GM19463 (cell line): ENCODE results near the gene CEMIP2.
A peak's percentile ranks its signal among the peaks of the same experiment; 100 is the strongest.
"Not testable (repeated sequence)": the region's sequence is repeated elsewhere in the genome, so short reads cannot be mapped to it uniquely, and the experiment has no call there.

Experiments
- ATAC-seq: cut with Tn5 transposase; IDR thresholded peaks from one replicate; pipeline ENCODE4 v1.9.1; 2021; ENCODE audit warnings: mild to moderate bottlenecking, moderate library complexity; ENCODE audit not compliant: unreplicated experiment

CEMIP2 gene

DNA sequence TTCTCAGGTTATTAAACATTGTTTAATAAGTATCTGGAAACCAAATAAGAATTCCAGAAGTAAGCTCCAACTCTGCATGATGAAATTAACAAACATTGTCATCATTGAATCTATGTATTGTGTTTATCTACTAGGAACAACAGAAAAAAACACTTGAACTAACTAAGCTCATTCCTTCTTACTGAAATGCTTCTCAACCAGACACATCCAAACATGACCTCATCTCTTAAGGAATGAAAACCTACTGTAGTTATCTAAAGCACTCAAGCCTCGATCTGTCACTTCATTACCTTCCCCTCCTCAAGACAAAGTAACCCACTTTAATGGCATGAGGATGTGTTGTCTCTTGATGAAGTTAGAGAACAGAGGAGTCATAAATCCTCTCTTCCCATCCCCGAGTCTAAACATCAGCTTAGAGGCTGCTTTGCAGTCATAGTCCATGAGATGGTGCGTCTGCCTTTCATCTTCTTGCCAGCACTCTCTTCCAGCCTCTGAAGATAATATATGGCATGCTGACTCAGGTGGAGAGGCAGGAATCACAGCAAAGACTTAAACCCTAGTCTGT lies 86.5 kb downstream of the CEMIP2 start:
- ATAC-seq = no peak

DNA sequence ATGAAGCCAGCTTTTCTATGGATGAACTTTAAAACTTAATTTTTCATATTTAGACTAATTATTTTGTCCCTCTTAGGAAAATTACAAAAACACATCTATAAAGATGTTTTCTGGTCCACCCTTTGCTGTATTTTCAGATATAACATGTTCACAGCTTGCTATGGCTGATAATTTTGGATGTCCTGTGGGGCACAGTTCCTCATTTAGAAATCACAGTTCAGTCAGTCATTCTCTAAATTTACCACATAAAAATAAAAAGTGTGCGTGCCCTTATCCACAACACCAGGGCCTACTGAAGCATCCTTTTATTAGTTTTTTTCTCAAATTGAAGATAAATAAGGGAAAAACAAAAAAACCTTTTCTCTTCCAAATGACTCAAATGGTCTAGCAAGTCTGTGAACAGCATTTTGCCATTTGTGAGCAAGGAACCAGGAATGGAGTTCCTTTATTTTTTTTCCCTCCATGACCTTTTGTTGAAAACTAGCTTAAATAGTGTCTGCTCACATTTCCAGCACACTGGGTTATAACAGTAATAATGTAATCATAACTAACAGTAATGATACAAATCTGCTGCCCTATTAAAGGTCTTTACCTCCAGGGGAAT lies 87.1 kb downstream of the CEMIP2 start:
- no peak for ATAC-seq

DNA sequence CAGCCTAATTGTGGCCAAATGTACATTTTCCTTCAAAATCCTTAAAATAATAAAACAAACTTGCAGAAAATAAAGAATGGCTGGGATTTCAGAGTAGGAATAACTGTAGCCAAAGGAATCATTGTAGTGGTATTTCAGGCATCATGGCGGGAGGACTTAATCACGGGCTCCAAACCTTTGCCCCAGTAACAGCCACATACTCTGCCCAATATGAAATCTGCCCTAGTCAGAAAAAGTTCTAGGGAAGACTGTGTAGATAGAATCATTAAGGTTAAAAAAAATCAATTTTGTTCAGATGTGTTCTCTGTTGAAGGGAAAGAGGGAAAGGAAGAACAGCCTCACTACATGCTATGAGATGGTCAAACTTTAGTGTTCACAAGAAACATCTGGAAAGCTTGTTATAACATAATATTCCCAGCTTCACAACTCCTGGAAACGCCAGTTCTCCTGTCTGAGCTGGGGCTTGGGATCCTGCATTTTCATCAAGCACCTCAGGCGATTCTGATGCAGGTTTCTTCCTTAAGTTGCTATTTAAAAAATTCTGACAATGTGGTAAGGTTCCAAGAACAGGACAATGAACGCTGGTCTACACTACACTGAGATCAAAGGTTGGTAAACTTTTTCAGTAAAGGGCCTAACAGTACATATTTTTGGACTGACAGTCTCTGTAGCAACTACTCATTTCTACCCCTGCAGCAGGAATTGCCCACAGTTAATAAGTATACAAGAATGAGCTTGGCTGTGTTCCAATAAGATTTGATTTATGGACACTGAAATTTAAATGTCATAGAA lies 87.9 kb downstream of the CEMIP2 start:
- ATAC-seq = peak; percentile 59

DNA sequence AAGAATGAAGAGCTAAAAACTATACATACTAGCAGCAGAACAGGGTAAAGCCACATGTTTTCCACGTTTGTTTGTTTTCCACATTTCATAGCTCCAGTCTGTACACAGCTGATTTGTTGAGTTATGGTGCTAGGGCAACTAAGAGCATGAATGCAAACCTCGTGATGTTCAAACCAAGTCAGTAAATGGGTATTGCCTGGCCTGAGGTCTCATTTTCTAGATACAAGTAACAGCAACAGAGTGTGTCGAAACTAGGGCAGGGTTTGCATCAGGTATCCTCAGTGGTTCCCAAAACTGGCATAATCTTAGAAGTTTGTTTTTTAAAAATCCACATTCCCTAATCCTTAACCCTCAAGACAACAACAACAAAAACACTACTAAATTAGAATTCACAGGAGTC lies 89.3 kb downstream of the CEMIP2 start:
- no peak for ATAC-seq

DNA sequence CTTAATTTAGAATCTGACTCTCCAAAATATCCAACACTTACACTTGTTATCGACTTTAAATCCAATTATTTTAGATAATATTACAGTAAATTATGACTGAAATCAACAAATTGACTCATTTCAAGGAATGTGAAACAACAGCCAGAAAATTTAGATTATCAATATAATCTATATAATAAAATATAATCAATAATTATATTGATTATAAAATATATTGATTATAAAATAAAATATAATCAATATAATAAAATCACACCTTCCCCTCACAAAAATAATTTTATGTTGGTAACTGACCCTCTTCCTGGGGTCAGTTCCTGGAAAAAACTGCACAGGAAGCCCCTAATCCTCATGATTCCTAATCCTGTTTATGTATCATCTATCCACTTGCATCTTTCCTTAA lies 91.1 kb downstream of the CEMIP2 start:
- no peak for ATAC-seq

DNA sequence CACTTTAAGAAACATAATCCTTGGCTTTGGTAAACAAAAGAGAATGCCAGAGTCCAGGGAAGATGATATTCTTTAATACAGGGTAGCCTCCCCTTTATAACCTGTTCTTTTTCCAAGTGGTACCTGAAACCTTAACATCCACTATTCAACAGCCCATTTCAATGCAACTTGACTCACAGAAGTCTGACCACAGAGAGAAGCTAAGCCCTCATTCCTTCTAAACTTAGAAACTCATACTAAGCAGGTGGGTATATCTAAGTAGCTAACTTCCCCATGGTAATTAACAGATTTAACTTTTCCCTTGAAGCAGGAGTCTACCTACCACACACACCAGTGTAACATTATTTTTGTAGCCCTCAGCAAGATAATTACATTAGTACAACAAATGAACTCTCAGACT lies 91.9 kb downstream of the CEMIP2 start:
- ATAC-seq = peak; percentile 51

DNA sequence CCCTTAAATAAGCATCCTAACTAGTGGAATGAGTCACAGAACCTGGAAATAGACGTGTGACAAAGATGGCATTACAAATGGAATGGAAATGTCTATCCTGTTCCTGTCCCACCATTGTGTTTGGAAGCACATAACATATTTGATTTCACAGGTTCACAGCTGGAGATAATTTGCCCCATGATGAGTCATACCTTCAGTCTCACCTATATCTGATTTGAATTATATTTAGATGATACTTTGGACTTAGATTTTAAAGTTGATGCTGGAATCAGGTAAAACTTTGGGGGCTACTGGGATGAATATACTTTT lies 92.5 kb downstream of the CEMIP2 start:
- no peak for ATAC-seq

DNA sequence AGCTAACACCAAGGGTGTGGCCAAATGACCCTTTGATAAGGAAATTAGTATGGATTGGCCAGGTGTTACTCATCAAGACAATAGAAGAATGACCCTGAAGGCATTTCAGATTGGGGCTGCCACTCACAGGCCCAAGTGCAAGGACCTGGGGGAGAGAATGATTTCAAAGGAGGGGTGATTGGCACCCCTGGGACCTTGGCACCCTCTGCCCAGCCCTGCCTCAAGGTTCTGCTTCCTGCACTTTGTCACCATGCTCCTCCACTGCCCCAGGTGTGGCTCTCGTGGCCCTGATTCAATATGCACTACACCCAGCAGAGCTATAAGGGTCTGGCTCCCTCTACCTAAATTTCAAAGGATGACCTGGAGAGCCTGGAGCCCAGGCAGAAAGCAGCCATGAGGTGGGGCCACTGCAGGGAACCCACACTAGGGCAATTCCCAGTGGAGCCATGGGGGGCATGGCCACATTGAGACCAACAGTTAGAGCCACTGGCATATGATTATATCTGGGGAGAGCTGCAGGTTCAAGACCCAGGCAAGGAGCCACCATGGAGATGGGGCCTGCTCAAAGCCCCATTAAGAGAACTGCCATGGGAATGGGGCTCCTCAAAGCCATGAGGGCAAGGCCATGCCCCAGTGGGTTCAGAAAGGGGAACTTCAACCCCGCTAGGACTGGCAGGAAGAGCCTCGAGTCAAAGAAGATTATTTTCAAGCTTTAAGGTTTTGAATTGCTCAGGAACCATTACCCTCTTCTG lies 93.0 kb downstream of the CEMIP2 start:
- no peak for ATAC-seq

DNA sequence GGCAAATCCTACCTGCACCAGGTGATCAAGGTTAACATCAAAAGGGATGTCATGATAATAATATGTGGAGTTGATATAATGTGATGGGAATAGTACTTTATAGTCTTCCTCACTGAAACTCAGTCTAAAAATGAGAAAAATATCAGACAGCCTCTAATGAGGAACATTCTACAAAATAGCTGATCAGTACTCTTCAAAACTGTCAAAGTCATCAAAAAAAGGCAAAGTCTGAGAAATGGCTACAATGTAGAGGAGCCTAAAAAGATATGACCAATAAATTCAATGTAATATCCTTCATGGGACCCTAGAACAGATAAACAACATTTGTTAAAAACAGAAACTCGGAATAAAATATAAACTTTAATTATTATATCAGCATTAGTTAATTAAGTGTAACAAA lies 95.7 kb downstream of the CEMIP2 start:
- ATAC-seq = no peak

DNA sequence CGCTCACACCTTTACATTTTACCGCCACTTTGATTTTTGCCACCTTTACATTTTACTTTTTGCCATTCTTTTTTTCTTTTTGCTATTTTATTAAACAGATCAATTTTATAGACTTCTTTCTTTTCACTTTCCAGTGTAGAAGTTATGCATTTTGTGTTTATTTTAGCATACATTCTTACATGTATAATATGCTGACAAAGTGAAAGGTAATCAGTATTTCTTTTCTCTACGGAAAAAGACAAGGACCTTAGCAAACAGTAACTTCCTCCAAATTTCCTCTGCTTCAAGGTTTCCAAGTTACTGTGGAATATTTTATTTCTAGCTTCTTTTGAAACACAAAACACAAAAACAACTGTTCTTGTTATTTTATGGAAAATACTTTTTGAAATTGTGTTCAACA lies 97.0 kb downstream of the CEMIP2 start:
- no peak for ATAC-seq

DNA sequence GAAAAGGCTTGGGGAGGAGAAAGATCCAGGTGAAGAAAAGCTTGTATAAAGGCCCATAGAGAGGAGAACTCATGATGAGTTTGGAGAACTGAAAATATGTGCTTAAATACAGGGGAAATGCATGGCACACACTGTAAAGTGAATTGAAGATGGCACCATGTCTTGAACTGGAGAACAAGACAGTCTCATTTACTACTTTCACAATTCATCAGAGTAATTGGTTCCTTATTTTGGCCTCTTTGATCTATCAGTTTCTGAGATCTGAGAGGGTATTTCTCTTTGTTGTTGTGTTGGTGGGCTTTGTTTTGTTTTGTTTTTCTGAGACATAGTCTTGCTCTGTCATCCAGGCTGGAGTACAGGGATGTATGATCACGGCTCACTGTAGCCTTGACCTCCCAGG lies 98.2 kb downstream of the CEMIP2 start:
- peak; percentile 72 for ATAC-seq

DNA sequence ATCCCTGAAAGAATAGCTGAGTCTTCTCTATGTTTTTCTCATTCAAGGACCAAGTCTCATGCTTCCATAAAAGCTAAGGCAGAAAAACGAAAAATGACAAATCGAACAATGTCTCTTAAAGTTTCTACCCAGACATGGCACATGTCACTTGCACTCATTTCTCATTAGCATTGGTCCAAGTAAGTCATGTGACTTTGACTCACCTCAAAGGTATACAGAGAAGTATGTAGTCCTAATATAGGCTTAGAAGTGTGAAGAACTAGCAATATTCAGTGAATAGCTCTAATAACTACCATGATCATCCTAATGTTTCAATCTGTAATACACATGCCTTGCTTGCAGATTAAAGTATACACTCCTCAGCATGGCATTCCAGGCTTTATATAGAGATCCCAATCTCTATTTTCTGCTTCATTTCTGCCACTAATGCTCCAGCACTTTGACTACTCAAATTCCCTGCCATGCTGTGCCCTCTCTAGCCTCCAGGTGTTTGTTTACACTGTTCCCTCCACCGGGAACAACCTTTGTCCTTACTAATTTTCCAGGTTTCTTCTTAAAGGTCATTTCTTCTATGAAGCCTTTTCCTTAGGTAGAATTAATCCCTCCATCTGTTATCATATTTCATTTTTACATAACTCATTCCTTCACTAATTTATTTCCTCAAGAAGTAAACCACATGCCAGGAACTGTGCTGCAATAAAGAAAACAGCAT lies 98.9 kb downstream of the CEMIP2 start:
- no peak for ATAC-seq

DNA sequence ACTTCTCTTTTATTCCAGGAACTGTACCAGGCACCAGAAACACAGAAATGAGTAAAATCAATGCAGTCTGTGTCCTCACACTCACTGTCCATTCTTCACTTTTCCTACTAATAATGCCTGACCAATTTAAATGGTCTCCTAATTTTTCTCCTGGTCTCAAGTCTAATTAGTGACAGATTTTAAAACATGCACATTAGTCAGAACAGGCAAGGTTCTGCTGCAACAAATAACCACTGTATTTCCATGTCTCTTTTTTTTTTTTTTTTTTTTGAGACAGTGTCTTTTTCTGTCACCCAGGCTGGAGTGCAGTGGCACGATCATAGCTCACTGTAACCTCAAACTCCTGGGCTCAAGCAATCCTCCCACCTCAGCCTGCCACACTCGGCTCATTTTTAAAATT lies 99.6 kb downstream of the CEMIP2 start:
- no peak for ATAC-seq

DNA sequence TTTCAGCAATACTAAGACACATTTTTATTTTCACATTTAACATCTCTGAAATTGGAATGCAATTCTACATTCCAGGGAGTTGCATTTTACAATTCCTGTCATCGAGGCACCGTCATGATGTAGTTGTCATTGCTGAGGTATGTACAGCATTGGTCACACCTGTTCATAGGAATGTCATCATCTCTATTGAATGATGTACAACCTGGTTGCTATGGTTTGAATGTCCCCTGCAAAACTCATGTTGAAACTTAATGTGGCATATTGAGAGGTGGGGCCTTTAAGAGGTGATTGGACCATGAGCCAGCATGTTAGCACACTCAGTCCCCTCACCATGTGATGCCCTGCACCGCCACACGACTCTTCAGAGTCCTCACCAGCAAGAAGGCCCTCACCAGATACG lies 103.1 kb downstream of the CEMIP2 start:
- ATAC-seq = no peak

DNA sequence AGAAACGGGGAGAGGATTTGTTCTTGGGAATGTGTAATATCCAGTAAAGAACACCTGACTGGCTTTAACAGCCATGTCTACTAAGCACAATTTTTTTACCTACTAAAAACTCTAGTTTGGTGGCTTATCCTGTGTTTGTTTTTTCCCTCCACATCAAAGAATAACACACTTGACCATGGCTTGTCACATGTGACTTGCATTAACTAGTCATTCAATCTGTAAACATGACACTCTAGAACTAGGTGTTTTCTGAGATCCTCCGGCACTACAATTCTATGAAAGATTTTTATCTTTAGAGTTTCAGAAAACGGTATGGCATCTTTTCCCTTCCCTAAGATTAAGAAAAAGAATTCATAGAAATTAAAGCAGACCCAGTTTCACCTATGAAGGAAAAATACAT lies 103.7 kb downstream of the CEMIP2 start:
- ATAC-seq = no peak

DNA sequence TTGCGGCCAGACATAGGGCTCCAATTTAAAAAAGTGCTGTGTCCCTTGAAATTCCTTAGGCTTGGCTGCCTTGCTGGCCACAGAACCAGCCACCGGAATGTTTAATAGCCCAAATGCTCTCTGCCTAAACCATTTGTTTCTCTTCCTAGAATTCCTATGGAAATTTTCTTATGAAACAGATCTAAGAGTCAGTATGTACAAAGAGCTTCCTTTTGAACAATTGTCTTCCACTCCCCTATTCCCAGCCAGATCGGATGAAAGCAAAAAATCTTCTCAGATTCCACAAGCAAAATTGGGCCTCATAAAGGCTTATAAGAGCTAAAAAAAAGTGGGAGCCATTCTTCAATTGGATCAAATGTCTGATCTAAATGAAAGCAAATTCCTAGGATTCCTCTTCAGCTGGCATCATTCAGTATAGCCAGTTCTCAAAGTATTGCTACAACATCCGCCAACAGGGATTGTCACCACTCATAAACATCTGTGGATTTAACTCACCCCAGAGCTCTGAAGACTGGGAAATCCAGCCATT lies 104.3 kb downstream of the CEMIP2 start:
- no peak for ATAC-seq

DNA sequence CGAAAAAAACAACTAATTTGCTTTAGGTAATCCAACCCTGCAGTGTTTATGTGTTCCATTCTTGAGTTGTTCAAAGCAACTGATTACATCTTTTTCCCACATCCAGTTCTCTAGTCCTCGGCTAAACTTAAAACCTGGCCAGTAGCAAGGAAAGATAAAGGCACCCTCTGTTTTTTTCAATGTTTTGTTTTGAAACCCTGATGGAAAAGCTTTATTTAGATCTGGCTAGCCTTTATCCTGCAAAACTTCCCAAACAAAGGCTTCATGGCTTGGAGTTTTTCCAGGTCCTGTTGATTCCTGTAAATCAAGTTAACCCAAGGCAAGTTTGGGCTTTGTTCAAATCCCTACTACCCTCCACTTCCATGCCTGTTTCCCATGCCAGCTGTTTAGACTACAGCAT lies 105.1 kb downstream of the CEMIP2 start:
- ATAC-seq = no peak

DNA sequence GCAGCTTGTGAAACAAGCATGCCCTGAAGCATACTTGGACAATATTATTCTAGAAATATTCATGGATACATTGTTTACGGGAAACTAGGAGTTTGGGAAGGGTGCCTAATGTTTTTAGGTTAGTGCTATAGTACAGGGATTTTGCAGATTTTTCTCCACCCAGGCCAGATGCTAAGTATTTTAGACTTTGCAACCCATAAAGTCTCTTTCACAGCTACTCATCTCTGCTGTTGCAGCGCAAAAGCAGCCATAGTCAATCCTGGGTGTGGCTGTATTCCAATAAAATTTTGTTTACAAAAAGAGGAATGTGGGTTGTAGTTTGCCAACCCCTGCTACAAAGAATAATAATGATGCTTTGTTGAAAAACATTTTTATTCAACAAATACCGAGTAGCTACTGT lies 106.2 kb downstream of the CEMIP2 start:
- ATAC-seq = no peak

DNA sequence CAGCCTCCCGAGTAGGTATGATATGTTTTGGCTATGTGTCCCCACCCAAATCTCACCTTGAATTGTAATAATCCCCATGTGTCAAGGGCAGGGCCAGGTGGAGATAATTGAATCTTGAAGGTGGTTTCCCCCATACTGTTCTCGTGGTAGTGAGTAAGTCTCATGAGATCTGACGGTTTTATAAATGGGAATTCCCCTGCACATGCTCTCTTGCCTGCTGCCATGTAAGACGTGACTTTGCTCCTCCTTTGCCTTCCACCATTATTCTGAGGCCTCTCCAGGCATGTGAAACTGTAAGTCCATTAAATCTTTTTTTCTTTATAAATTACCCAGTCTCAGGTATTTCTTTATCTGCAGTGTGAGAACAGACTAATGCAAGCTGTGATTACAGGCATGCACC lies 111.0 kb downstream of the CEMIP2 start:
- not testable (repeated sequence) for ATAC-seq

DNA sequence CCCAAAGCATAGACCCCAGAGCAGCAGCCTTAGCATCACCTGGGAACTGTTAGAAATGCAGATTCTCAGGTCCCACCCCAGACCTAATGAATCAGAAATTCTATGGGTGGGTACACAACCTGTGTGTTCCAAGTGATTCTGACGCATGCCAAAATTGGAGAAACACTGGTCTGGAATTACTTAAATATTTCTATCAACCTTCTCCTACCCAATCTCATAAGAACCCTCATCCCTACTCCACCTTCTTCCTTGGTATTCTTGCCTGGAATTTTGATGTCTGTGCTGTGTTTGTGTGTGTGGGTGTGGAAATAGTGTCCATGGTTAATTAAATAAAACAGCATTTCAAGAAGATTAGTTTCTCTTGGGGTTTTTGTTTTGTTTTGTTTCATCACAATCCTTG lies 111.8 kb downstream of the CEMIP2 start:
- no peak for ATAC-seq

DNA sequence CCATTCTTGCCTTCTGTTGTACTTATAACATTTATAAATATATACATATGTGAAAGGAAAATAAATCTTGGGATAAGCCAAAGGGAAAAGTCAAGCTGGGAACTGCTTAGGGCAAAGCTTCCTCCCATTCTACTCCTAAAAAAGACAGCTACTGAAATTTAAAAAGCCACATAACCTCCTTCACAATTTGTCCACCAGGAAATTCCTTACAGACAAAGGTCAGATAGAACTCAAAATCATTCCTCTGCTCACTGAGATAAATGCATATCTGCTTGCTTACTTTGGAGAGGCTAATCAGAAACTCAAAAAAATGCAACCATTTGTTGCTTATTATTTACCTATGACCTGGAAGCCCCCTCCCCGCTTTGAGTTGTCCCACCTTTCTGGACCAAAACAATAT lies 112.5 kb downstream of the CEMIP2 start:
- ATAC-seq = no peak
